GM12874 (cell line): ENCODE measurements around the gene DCUN1D2.

Source experiments
- CTCF ChIP-seq: IDR thresholded peaks from 2 replicates; pipeline ENCODE4 v1.5.1; 2011; ENCODE audit warnings: low read depth, mild to moderate bottlenecking, control low read depth, low read length, moderate library complexity; ENCODE audit not compliant: insufficient read depth

DCUN1D2 gene

GRCh38 chr13:113485545-113485944 is 5.0 kb downstream of the DCUN1D2 start:
- no peak for TF ChIP-seq CTCF

GRCh38 chr13:113483504-113484293 is 6.8 kb downstream of the DCUN1D2 start:
- TF ChIP-seq CTCF = no peak

DNA sequence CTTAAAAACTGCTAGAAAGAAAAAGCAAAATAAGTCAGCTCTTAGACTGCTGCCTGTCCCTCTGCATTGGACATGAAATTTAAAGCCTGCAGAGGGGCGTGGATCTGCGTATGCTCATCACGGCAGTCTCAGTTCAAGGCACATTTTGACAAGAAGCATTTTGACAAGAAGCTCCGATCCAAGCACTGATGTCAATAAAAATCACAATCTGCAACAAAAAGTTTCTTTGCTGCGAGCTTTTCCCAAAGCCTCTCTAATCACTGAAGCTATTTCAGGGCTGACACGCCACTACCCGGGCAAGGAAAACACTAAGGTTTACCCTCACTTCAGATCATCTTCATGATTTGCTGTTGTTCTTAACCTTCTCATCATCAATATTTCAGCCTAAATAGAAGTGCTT is 7.4 kb downstream of the DCUN1D2 start:
- no peak for TF ChIP-seq CTCF

DNA sequence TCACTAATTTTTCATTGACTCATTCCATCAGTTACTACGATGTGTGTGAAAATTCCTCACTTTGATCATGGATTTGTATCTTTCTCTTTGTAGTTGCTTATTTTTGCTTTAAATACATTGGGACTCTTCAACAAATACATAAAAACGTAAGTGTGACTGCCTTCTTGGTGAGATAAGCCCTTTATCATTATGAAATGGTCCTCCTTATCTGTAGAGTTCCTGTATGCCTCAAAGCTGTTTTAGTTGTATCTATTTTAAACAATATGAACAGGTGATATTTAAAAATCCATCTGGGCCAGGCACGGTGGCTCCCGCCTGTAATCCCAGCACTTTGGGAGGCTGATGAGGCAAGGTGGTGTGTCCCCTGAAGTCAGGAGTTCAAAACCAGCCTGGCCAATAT is 11.3 kb downstream of the DCUN1D2 start:
- no peak for TF ChIP-seq CTCF

GRCh38 chr13:113477724-113478123 is 12.8 kb downstream of the DCUN1D2 start:
- TF ChIP-seq CTCF = no peak

- TF ChIP-seq CTCF = no peak
Measured at GRCh38 chr13:113476811-113477210, 13.7 kb downstream of the DCUN1D2 start.

- no peak for TF ChIP-seq CTCF
Measured at GRCh38 chr13:113475911-113476310, 14.6 kb downstream of the DCUN1D2 start.
